HG03378 (cell line): ENCODE data around the gene CST3.
"Not testable (repeated sequence)": the region's sequence is repeated elsewhere in the genome, so short reads cannot be mapped to it uniquely, and the experiment has no call there.

ENCODE experiments used
- ATAC-seq: cut with Tn5 transposase; IDR thresholded peaks from one replicate; pipeline ENCODE4 v1.9.1; 2021; ENCODE audit warnings: mild to moderate bottlenecking, moderate library complexity; ENCODE audit not compliant: unreplicated experiment

CST3 gene

GRCh38 chr20:23662276-23662870 is 24.6 kb upstream of the CST3 start:
- no peak for ATAC-seq

- no peak for ATAC-seq
These were observed 23.3 kb upstream of the CST3 start for GRCh38 chr20:23661002-23661429.

GRCh38 chr20:23659989-23660837 is 22.5 kb upstream of the CST3 start:
- no peak for ATAC-seq

- ATAC-seq = not testable (repeated sequence)
These were observed 21.8 kb upstream of the CST3 start for GRCh38 chr20:23659610-23659988.

- ATAC-seq = no peak
These were observed 21.3 kb upstream of the CST3 start for GRCh38 chr20:23658989-23659609.

- ATAC-seq = no peak
These were observed 20.6 kb upstream of the CST3 start for GRCh38 chr20:23658336-23658735.

- no peak for ATAC-seq
These were observed 19.4 kb upstream of the CST3 start for GRCh38 chr20:23657202-23657601.

- no peak for ATAC-seq
These were observed 18.6 kb upstream of the CST3 start for GRCh38 chr20:23656372-23656771.

GRCh38 chr20:23655491-23656211 is 17.9 kb upstream of the CST3 start:
- ATAC-seq = no peak

GRCh38 chr20:23654717-23655116 is 17.0 kb upstream of the CST3 start:
- no peak for ATAC-seq

GRCh38 chr20:23654000-23654399 is 16.2 kb upstream of the CST3 start:
- no peak for ATAC-seq

- no peak for ATAC-seq
These were observed 15.7 kb upstream of the CST3 start for GRCh38 chr20:23653400-23653938.

- no peak for ATAC-seq
These were observed 15.2 kb upstream of the CST3 start for GRCh38 chr20:23652926-23653325.

- no peak for ATAC-seq
These were observed 14.6 kb upstream of the CST3 start for GRCh38 chr20:23652371-23652770.

GRCh38 chr20:23651117-23651516 is 13.4 kb upstream of the CST3 start:
- no peak for ATAC-seq

GRCh38 chr20:23649830-23650417 is 12.2 kb upstream of the CST3 start:
- no peak for ATAC-seq

- ATAC-seq = no peak
These were observed 11.5 kb upstream of the CST3 start for GRCh38 chr20:23649242-23649641.

GRCh38 chr20:23647346-23647745 is 9.6 kb upstream of the CST3 start:
- no peak for ATAC-seq

- no peak for ATAC-seq
These were observed 8.5 kb upstream of the CST3 start for GRCh38 chr20:23646106-23646873.

GRCh38 chr20:23645575-23645974 is 7.8 kb upstream of the CST3 start:
- ATAC-seq = peak; percentile 52
